ENCODE measurements around the gene RAD51B.
"Not testable (repeated sequence)": the region's sequence is repeated elsewhere in the genome, so short reads cannot be mapped to it uniquely, and the experiment has no call there.

RAD51B gene

DNA sequence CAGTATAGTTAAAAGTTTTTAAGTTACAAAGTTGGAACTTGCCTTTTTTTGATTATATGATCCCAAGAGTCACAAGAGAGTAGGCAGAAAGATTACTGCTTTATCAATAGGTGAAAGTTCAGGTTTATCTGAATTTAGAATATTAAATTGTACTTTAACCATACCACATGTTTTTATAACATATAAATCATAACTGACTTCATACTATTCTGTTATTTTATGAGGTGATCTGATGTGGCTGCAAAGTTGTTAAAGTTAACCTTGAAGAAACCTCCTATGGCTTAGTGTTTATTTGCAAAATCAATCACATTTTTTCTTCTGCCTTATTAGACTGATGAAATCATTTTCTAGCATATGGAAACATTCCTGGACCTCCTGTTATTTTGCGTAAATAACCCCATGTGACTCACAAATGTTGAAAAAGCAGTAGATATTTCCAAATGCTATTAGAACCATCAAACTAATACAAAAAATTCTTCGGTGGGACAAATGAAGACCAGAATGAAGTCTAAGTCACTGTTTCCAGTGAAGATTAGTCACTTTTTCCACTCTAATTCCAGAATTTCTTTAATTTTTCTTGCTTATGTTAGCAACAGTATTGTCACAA lies 132.1 kb downstream of the RAD51B start:
- DNase-seq: no peak

DNA sequence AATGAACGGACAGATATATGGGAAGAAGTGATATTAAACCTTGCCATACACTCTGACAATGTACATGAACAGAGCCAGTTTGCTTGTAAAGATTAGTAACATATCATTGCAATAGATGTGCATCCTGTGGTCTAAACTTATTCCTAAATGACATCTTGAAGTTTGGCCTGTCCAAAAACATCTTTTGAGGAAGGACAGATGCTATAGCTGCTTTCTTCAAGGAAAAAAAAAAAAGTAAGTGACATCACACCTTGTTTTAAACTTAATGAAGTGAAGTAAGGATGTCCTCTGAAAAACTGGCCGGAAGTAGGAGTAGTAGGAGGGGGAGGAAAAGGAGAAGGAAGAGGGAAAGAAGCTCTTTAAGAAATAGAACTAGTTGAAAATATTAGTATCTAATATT lies 132.8 kb downstream of the RAD51B start:
- no peak for DNase-seq

DNA sequence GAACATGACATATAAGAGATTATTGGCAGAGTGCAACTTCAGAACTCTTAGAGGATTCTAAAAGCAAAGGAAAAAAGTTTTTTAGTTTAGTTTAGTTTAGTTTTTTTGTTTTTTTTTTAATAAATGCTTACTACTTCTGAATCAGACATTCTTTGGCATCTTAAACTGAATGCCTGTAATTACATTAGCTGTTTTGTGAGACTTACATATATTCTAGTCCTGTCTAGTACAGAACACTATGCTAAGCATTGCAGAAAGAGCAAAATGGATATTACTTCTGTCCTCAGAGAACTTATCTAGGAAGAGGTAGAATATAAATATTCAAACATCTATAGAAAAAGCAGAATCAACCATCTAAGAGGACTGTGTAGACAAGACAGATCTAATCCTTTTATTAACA lies 133.2 kb downstream of the RAD51B start:
- no peak for DNase-seq

DNA sequence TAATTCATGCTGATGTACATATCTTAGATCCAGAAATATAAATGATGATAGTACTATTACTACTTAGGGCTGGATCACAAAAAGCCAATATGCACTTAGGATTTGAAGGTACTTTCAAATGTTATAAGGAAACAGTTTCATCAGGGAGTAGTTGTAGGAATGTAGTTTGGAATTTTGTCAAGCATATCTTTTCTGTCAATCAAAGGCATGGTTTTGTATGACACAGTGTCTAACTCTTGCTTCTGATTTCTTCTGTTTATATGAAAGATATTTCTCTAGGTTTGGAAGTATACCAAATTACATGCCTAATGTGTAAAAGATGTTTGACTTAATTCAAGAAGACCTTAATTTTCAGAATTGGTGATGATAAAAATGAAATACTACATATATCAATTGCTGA lies 135.7 kb downstream of the RAD51B start:
- no peak for DNase-seq

DNA sequence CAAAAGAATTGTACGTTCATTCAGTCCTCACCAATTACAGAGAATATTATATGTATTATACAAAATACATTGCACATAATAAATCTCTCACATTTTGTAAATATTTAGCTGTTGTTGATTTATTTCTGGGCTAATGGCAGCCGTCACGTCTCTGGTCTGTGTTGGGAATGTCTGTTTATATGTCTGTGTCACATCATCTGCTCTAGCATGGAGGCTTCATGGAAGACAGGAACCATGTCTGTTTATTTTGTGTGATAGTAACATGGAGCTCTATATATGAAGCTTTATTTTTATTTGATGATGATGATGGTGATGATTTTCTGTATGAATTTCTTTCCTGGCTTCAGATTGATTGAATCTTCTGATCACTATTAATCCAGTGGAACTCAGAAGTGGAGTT lies 138.4 kb downstream of the RAD51B start:
- no peak for DNase-seq

DNA sequence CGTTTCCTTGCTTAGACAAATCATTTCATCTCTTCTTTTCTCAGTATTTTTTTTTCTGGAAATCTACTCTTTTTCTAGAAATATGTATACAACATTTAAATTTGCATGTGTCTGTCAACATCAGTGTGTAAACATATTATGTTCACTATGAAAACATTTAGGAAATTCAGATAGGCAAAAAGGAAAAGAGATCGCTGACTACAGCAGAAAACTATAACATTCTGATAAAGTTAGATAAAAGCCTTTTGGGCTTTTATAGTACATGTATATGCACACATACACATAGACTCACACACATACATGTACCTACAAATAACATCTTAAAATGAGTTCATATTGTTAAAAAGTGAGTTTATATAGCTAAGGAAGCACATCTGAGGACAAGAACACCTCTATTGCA lies 142.1 kb downstream of the RAD51B start:
- no peak for DNase-seq

DNA sequence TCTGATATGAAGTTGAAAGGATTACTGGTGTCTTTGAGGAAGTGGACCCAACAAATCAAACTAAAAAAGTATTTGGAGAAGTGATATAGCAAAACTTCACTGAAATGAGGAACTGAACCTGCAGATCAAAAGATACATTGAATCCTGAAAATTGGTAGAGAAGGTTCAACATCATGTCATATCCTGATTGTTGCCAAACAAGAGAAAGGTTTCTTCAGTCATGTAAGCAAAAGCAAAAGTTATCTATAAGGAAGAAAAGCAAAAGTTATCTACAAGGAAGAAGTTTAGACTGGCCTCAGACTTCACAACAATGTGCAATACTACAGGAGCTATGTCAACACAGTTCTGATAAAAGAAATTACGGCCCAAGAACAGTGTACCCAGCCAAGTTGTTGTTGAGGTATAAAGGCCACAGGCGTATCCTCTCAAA lies 142.7 kb downstream of the RAD51B start:
- no peak for DNase-seq

DNA sequence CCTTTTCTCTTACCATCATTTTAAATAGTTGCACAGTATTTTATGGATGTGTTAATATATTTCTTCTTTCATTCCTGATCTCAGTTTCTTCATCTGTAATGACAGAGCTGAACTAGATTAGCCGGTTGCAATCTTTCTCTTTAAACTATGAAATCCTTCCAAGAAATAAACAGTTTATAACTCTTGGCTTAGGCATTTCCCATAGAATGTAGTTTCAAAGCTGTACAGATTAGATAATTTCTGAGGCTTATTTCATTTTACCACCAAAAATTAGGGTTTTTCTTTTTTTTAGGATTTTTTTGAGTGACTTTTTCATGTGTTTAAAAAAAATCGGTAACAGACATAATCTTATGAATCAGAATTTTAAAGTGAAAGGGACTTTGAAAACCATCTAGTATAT lies 144.0 kb downstream of the RAD51B start:
- no peak for DNase-seq

DNA sequence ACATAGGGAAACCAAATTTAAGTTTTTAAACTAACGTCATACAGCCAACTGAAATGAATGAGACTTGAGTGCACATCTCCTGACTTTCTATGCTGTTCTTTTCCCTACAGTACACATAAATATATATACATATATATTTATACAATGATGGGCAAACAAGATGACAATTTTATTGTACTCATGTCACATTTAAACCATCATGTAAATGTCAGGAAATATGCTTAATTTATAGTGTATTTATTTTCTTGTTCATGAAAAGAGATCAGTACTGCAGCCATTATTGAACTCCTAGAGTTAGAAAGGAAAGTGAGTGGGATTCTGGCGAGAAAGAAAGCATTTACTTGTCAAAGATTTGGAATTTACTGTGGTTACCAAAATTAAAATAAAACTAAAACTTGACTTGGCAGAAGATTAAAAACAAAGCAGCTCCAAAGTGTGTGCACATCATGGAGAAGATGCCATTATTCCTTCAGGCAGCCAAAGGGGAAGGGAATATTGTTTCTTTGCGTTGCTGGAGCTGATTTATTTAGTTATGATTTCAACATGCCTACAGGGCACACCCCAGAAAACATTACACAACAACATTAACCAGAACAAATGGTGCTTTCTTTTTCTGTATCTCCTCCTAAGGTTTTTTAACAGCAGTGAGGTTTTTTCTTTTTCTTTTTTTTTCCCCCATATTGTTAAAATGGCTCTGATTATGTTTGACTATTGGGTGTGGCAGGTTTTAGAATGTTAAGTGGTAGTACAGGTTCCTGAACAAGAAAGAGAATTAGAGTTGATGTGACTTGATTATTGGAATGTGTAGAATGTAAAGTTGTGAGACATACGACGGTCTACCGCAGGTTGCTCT lies 144.6 kb downstream of the RAD51B start:
- DNase-seq: no peak

DNA sequence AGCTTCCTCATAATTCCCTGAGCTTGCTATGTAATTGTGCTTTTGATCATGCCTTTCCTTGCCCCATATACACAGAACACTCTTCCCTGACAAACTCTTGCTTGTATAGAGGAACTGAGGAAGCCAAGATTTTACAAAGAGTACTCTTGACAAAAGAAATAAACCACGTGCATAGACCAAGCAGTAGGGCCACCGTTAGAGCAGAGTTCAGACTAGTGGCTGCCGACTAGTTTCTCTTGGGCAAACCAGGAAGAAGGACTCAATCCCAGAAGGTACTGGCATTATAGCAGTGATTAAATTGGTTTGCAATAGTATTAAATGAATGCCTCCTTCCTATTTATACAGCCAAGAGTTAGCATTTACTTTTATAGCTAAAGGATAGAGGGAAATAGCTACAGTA lies 146.1 kb downstream of the RAD51B start:
- DNase-seq: no peak

DNA sequence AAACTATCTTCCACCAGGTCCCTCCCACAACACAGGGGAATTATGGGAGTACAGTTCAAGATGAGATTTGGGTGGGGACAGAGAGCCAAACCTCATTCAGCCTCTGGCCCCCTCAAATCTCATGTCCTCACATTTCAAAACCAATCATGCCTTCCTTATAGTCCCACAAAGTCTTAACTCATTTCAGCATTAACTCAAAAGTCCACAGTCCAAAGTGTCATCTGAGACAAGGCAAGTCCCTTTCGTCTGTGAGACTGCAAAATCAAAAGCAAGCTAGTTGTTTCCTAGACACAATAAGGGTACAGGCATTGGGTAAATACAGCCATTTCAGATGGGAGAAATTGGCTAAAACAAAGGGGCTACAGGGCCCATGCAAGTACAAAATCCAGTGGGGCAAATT lies 147.6 kb downstream of the RAD51B start:
- no peak for DNase-seq

DNA sequence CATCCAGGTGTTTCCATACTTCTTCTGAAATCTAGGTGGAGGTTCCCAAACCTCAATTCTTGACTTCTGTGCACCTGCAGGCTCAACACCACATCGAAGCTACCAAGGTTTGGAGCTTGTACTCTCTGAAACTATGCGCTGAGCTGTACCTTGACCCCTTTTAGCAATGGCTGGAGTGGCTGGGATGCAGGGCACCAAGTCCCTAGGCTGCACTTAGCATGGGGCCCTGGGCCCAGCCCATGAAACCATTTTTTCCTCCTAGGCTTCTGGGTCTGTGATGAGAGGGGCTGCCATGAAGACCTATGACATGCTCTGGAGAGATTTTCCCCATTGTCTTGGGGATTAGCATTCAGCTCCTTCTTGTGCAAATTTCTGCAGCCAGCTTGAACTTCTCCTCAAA lies 148.4 kb downstream of the RAD51B start:
- DNase-seq: not testable (repeated sequence)

DNA sequence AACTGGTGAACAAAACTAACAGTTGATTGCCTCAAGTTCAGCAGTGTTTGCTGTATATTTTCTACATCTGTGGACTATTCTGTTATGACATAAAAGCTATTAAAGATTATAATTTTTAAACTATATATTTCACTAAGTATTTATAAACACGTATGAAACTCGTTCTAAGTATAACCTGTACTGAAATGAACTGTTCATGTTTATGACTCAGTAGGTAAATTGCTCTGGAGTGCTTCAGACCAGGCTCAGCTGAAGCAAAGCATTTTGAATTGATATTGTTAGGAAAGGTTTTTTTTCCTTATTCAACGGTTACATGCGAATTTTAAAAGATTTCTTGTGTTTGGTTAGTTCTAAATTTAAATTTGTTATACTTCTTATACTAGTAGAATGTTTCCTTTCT lies 151.3 kb downstream of the RAD51B start:
- no peak for DNase-seq

DNA sequence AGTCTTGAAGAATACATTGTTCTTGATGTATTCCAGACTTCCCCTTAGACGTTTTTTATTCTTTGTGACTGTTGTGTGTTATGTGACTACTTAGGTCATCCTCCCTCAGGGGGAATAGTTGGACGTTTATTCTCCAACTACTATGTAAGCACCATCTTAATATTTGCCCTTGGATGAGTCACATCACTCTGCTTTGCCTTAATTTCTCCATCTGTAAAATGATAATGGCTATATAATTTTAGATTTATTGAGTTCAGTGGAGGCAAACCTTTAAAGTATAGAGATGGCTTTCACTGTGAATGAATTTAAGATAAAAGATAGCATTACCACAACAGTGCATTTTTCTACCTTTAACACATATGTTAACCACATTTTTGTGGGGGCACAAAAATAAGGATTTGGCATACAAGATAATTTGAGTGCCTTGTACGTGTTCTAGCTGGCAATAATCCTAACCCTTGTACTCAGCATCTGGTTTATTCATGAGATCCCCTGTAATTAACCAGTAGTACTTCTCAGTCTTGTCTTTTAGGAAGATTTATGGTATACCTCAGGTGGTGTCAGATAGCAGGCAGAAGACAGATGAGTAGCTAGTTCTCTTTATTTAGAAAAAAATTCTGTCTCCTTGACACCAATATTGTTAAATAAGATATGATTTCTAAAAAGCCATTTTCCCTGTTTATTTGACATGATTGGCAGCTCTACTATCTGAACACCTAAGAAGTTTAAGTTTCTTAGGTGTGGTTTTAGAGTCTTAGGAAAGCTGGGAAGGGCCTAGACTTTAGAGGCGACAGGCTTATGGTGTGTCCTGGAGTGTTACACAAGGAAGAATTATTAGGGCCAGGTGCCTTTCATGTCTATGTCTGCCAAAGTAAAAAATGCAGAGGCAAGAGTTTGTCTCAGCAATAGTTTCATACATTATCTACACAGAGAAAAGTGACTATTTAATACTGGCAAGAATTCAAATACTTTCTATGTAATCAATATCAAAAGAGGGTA lies 152.3 kb downstream of the RAD51B start:
- DNase-seq: no peak

DNA sequence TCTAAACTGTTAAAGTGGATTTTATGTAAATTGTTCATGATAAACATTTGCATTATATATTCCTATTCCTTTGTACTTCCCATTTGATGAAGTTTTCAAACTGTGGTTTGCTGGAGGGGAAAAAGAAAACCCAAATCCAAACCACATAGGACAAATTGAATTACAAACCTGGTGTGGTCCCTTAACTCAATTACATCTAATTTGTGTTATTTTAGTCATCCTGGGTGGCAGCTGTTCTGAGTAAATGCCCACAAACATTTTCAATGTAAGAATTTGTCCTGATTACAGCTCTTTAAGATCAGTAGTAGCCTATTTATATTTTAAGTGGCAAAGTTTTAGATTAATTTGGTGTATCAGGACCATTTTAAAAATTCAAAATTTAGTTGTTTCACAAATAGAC lies 153.9 kb downstream of the RAD51B start:
- DNase-seq: no peak

DNA sequence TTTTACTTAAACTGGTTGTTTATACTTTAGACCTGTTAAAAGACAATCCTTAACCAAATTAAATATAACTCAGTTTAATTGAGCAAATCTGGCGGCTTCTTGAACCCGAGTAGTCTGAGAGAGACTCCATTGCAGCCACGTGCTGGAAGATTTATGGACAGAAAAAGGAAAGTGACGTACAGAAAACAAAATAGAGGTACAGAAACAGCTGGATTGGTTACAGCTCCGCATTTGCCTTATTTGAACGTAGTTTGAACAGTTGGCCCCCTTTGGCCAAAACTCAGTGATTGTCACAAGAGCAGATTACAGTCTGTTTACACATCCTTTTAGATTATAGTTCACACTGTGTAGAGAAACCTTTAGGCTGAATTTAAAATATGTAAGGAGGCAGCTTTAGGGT lies 155.9 kb downstream of the RAD51B start:
- DNase-seq: no peak

DNA sequence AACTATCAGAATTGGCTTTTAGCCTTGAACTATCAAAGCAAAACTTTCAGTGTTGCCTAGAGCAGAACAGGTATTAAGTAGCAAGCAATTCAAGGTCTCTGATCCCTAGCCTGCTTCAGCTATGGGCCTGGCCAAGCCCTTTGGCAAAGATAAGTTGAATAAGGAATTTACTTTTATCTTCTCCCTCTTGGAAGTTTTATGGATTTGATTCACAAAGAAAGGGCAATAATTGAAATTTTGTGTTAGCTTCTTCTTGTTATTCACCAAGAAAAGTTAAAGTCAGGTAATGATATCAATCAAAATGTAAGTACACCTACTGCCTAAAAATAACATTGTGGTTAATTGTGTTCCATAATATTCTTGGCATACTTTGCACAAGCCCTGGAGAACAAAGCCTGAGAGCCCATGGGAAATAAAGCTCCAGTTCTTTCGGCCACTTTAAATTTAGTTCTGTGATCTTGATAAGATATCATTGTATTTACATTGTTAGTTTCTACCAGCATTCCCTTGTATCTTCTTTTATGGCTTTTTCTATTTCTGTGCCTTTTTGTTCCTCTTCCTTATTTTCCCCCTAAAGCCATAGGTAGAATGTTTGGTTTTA lies 158.0 kb downstream of the RAD51B start:
- no peak for DNase-seq

DNA sequence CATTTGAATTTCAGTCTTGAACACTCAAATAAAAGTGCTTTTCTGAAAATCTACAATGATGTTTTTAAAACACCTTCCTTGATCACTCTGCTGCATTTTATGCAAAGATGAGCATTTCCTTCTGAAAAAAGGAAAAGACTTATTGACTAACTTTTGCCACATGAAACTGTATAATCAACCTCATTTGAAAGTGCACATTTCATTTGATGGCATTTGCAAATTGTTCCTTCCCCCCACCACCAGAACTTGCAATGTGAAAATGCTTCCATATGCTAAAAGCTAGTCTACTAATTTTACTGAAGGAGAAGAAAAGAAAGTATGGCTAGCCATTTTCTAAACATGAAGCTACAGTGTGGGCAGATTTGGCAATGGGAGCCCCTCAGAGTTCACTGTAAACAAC lies 159.2 kb downstream of the RAD51B start:
- DNase-seq: no peak

DNA sequence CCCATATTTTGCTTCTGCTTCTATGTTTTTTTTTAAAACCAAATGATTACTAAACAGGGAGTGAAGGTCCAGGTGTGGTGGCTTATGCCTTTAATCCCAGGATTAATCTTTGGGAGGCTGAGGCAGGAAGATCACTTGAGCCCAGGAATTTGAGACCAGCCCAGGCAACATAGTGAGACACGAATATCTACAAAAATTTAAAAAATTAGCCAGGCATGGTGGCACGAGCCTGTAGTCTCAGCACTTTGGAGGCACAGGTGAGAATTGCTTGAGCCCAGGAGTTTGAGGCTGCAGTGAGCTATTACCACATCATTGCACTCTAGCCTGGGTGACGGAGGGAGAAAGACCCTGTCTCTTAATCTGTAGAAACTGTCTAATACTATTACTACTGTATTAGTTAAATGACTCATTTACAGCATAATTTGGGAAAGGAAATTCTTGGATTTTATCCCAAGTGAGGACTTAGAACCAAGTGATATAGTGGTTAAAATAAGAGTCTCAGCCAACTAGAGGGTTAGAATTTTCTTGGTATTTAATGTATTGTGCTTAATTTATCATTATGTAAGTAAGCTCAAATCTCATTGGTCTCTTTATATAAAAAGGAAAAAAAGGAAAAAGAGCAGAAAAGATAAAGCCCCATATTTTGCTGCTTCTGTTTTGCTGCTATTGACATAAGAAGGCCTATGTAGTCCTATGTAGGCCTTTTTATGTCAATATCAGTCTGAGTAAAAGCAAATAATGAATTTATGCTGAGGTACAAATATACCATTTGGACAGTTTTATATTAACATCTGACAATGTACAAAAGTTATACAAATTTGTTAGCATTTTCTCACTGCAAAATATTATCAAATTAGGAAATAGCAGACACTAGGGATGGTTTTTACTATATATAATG lies 163.4 kb downstream of the RAD51B start:
- no peak for DNase-seq

DNA sequence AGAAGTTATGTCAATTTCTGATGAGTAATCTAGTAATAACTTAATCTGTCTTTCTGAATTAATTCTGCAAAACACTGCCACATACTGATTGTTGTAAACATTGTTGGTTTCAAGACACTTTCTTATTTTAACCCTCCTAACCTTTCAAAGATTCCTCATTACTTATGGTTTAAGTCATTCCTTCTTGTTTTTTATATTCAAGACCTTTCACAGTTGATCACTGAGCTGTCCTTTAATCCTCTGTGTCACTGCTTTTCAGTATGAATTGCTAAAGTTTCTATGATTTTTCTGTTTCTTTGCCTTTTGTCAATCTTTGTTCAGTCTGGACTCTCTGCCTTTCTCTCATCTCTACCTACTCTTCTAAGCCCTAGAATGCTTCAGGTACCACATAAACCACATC lies 164.7 kb downstream of the RAD51B start:
- no peak for DNase-seq

DNA sequence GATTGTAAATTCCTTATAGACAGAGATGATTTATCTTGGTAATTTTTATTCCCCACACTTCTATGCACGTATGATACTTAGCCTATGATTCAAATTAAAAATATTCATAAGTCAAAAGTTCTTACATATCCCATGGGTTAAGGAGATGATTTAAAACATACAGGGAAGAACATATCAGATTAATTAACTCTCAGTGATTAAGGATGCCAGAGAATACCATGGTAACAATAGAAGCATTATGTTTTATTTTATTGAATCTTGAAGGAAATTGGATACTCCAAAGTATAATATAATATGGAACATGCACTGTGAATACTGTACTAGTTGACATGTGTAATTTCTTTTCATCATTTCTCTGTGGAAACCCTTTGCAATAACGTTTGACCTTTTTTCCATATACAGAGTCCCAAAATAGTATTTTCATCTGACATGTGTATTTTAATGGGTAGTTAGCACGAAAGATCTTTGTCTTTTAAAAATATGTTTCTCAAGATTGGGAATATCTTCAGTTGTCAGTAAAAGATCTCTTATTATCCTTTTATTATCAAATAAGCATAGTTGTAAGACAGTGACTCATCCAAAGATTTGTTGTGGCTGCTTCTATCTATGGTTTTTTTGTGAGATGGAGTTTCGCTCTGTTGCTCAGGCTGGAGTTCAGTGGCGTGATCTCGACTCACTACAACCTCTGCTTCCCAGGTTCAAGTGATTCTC lies 166.7 kb downstream of the RAD51B start:
- no peak for DNase-seq
